ENCODE results near the gene ESRRA. TPM values are rescaled to one million over a fixed set of nuclear protein-coding genes. Genes with fewer than 3 reads are reported as not detected.

The ESRRA gene
- total RNA-seq, 2 experiments from 2014 or later = 28.6 to 57.8 TPM

DNA sequence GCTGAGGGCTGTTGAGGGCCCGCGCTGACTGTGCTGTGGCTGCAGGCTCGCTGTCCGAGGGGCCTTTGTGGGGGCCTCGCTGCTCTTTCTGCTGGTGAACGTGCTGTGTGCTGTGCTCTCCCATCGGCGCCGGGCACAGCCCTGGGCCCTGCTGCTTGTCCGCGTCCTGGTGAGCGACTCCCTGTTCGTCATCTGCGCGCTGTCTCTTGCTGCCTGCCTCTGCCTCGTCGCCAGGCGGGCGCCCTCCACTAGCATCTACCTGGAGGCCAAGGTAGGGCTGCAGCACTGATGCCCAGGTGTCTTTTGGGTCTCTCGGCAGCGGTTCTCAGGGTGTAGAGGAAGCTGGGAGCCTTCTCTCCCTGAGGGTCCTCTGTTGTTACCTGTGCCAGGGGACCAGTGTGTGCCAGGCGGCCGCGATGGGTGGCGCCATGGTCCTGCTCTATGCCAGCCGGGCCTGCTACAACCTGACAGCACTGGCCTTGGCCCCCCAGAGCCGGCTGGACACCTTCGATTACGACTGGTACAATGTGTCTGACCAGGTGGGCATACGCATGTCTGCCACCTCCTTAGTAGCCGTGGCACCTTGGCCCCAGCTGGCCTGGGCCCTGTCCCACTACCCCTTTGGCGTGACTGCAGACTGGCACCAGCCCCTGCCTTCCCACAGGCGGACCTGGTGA is 17.5 kb upstream of the ESRRA start:
- Histone ChIP-seq H3K4me1 (ENCODE audit: insufficient read depth, low read length, poor library complexity, severe bottlenecking) (peaks cover 14% of the 10 kb centered on the region), H3K36me3 (ENCODE audit: insufficient read depth, low read length) (no peaks in the 10 kb centered on the region), H3K27ac (ENCODE audit: low read depth, low read length, poor library complexity, severe bottlenecking) (no peak overlapping the region), H4K20me1 (ENCODE audit: insufficient read depth, low read length) (no peaks in the 10 kb centered on the region), H3K4me2 (ENCODE audit: low read length) (no peak overlapping the region), H3K4me3 (ENCODE audit: low read depth, low read length, poor library complexity, severe bottlenecking) (no peak overlapping the region), H3K79me2 (ENCODE audit: insufficient read depth, low read depth, low read length) (no peaks in the 10 kb centered on the region), H3K9me3 (ENCODE audit: low read length) (no peaks in the 10 kb centered on the region), H3K9me2 (ENCODE audit: insufficient read depth, low read length) (no peaks in the 10 kb centered on the region), H2AFZ (ENCODE audit: low read length) (no peak overlapping the region)
- BruUV-seq (replicated peaks) = no TSS peak
- no peak for DNase-seq (ENCODE audit: low spot score)
- ChIA-PET CTCF (ENCODE audit: unreplicated experiment) (no interaction called here), POLR2A (no interaction called here)
- TF ChIP-seq, protein P1, sequence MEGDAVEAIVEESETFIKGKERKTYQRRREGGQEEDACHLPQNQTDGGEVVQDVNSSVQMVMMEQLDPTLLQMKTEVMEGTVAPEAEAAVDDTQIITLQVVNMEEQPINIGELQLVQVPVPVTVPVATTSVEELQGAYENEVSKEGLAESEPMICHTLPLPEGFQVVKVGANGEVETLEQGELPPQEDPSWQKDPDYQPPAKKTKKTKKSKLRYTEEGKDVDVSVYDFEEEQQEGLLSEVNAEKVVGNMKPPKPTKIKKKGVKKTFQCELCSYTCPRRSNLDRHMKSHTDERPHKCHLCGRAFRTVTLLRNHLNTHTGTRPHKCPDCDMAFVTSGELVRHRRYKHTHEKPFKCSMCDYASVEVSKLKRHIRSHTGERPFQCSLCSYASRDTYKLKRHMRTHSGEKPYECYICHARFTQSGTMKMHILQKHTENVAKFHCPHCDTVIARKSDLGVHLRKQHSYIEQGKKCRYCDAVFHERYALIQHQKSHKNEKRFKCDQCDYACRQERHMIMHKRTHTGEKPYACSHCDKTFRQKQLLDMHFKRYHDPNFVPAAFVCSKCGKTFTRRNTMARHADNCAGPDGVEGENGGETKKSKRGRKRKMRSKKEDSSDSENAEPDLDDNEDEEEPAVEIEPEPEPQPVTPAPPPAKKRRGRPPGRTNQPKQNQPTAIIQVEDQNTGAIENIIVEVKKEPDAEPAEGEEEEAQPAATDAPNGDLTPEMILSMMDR (conservative IDR thresholded peaks at IDR 0.05; ENCODE audit: low read length) = no peak
- TF ChIP-seq EZH2phosphoT487 (IDR thresholded peaks at IDR 0.05; ENCODE audit: borderline replicate concordance, low read depth, low read length) = no peak
- intact Hi-C loops (cut with micrococcal nuclease; ENCODE audit: unreplicated experiment) = loop anchor here (5.0 kb wide), 1 partner anchor 86 kb away; no protein-coding TSS in a partner anchor

DNA sequence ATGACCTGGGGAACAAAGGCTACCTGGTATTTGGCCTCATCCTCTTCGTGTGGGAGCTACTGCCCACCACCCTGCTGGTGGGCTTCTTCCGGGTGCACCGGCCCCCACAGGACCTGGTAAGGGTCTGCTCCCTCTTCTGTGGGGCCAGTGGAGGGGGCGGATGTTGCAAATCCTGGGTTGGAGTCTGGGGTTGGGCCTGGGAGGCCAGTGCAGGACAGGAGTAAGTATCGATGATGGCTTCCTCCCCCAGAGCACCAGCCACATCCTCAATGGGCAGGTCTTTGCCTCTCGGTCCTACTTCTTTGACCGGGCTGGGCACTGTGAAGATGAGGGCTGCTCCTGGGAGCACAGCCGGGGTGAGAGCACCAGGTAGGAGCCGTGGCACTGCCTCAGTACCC is 17.0 kb upstream of the ESRRA start:
- ChIA-PET CTCF (ENCODE audit: unreplicated experiment) (interaction anchor here (0.6 kb wide), 1 partner anchor 19 kb away, joined by 7 read pairs; no protein-coding TSS in a partner anchor), POLR2A (no interaction called here)
- intact Hi-C loops (cut with micrococcal nuclease; ENCODE audit: unreplicated experiment) = loop anchor here (5.0 kb wide), 1 partner anchor 86 kb away; no protein-coding TSS in a partner anchor
- H3K4me3 ChIP-seq (ENCODE audit: low read depth, low read length, poor library complexity, severe bottlenecking) = no peak overlapping the region
- no peaks in the 10 kb centered on the region for H4K20me1 ChIP-seq (ENCODE audit: insufficient read depth, low read length)
- BruUV-seq (replicated peaks) = no TSS peak
- H3K79me2 ChIP-seq (ENCODE audit: insufficient read depth, low read depth, low read length) = no peaks in the 10 kb centered on the region
- no peaks in the 10 kb centered on the region for H3K9me2 ChIP-seq (ENCODE audit: insufficient read depth, low read length)
- H3K9me3 ChIP-seq (ENCODE audit: low read length) = no peaks in the 10 kb centered on the region
- H3K4me2 ChIP-seq (ENCODE audit: low read length) = no peak overlapping the region
- DNase-seq (ENCODE audit: low spot score) = no peak
- peaks cover 14% of the 10 kb centered on the region for H3K4me1 ChIP-seq (ENCODE audit: insufficient read depth, low read length, poor library complexity, severe bottlenecking)
- no peak overlapping the region for H3K27ac ChIP-seq (ENCODE audit: low read depth, low read length, poor library complexity, severe bottlenecking)
- TF ChIP-seq, protein P1 (conservative IDR thresholded peaks at IDR 0.05; ENCODE audit: low read length) = no peak
- TF ChIP-seq EZH2phosphoT487 (IDR thresholded peaks at IDR 0.05; ENCODE audit: borderline replicate concordance, low read depth, low read length) = no peak
- H2AFZ ChIP-seq (ENCODE audit: low read length) = no peak overlapping the region
- H3K36me3 ChIP-seq (ENCODE audit: insufficient read depth, low read length) = no peaks in the 10 kb centered on the region

DNA sequence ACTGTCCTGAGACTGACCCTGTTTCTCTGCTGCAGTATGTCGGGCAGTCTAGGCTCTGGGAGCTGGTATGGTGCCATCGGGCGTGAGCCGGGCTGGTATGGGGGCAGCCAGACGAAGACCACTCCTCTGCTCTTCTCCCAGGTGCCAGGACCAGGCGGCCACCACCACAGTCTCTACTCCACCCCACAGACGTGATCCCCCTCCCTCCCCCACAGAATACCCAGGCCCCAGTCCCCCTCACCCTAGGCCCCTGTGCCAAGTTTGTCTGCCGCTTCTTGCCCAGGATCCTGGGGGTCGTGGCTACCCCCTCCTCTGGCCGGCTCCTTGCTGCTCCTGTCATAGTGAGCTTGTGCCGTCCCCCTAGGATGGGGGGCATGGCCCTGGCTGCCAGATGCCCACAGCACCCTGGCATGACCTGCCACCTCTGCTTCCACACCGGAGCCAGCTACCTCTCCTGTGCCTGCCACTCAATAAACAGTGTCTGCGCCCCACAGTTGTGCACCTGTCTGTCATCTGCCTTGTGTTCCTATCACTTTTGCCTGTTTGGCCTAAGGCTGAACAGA is 16.2 kb upstream of the ESRRA start:
- POLR2A ChIA-PET = no interaction called here
- Histone ChIP-seq H3K27ac (ENCODE audit: low read depth, low read length, poor library complexity, severe bottlenecking) (no peak overlapping the region), H3K4me2 (ENCODE audit: low read length) (no peak overlapping the region), H3K4me3 (ENCODE audit: low read depth, low read length, poor library complexity, severe bottlenecking) (no peak overlapping the region), H3K36me3 (ENCODE audit: insufficient read depth, low read length) (no peaks in the 10 kb centered on the region), H3K4me1 (ENCODE audit: insufficient read depth, low read length, poor library complexity, severe bottlenecking) (peaks cover 10% of the 10 kb centered on the region), H3K9me3 (ENCODE audit: low read length) (no peaks in the 10 kb centered on the region), H3K79me2 (ENCODE audit: insufficient read depth, low read depth, low read length) (no peaks in the 10 kb centered on the region), H3K9me2 (ENCODE audit: insufficient read depth, low read length) (no peaks in the 10 kb centered on the region), H2AFZ (ENCODE audit: low read length) (no peak overlapping the region), H4K20me1 (ENCODE audit: insufficient read depth, low read length) (no peaks in the 10 kb centered on the region)
- DNase-seq (ENCODE audit: low spot score) = no peak
- intact Hi-C loops (cut with micrococcal nuclease; ENCODE audit: unreplicated experiment) = loop anchor here (5.0 kb wide), 1 partner anchor 87 kb away; no protein-coding TSS in a partner anchor
- CTCF ChIA-PET (ENCODE audit: unreplicated experiment) = interaction anchor here (0.6 kb wide), 1 partner anchor 20 kb away, joined by 7 read pairs; no protein-coding TSS in a partner anchor
- no TSS peak for BruUV-seq (replicated peaks)
- no peak for TF ChIP-seq EZH2phosphoT487 (IDR thresholded peaks at IDR 0.05; ENCODE audit: borderline replicate concordance, low read depth, low read length)
- TF ChIP-seq, protein P1 (conservative IDR thresholded peaks at IDR 0.05; ENCODE audit: low read length) = no peak

All from OCI-LY7 (cell line).